GM23338 (cell line): ENCODE measurements around the gene SUGCT.

ENCODE experiments used
- CREB1 ChIP-seq: fragments of 250-450 bp; sonication (Bioruptor Pico); IDR thresholded peaks from 2 replicates; pipeline ENCODE4 v1.5.0; 2020; ENCODE audit warnings: low read depth, mild to moderate bottlenecking, moderate library complexity
- EZH2 ChIP-seq: fragments of 200-600 bp; sonication (generic); IDR thresholded peaks from one replicate; pipeline ENCODE4 v1.8.0; 2017; ENCODE audit warnings: antibody characterized with exemption, mild to moderate bottlenecking, low read depth; ENCODE audit not compliant: unreplicated experiment
- EZH2phosphoT487 ChIP-seq: fragments of 200-600 bp; sonication (generic); IDR thresholded peaks from one replicate; pipeline ENCODE4 v1.8.1; 2018; ENCODE audit warnings: antibody characterized with exemption; ENCODE audit not compliant: unreplicated experiment
- JUNB ChIP-seq: IDR thresholded peaks from one replicate; pipeline ENCODE4 v1.6.1; 2016; ENCODE audit warnings: antibody characterized with exemption; ENCODE audit not compliant: unreplicated experiment
- NANOG ChIP-seq: IDR thresholded peaks from 2 replicates; pipeline ENCODE4 v1.6.1; 2016; ENCODE audit warnings: antibody characterized with exemption, borderline replicate concordance
- POLR2AphosphoS5 ChIP-seq: IDR thresholded peaks from 2 replicates; pipeline ENCODE4 v1.6.1; 2016; ENCODE audit warnings: antibody characterized with exemption, low read depth
- ZNF114 ChIP-seq: fragments of 250-450 bp; sonication (Bioruptor Pico); IDR thresholded peaks from 2 replicates; pipeline ENCODE4 v1.5.0; 2020; ENCODE audit warnings: mild to moderate bottlenecking, moderate library complexity
- ZNF331 ChIP-seq: fragments of 250-450 bp; sonication (Bioruptor Pico); IDR thresholded peaks from 2 replicates; pipeline ENCODE4 v1.5.0; 2020; ENCODE audit warnings: low read depth, mild to moderate bottlenecking, moderate library complexity
- TF ChIP-seq, protein P1 (sequence below), 2 experiments: fragments of 200-600 bp in 1 of 2; sonication (generic) in 1 of 2; conservative IDR thresholded peaks; 2 replicates each; pipeline versions ENCODE4 v1.5.1 to v1.6.1; 2016 to 2017; ENCODE audit warnings: antibody characterized with exemption in 2 of 2, low read depth in 2 of 2, mild to moderate bottlenecking in 2 of 2, moderate library complexity in 1 of 2
- TF ChIP-seq, protein P2 (sequence below): IDR thresholded peaks from one replicate; pipeline ENCODE4 v1.6.1; 2018; ENCODE audit warnings: antibody characterized with exemption; ENCODE audit not compliant: unreplicated experiment

DNA sequence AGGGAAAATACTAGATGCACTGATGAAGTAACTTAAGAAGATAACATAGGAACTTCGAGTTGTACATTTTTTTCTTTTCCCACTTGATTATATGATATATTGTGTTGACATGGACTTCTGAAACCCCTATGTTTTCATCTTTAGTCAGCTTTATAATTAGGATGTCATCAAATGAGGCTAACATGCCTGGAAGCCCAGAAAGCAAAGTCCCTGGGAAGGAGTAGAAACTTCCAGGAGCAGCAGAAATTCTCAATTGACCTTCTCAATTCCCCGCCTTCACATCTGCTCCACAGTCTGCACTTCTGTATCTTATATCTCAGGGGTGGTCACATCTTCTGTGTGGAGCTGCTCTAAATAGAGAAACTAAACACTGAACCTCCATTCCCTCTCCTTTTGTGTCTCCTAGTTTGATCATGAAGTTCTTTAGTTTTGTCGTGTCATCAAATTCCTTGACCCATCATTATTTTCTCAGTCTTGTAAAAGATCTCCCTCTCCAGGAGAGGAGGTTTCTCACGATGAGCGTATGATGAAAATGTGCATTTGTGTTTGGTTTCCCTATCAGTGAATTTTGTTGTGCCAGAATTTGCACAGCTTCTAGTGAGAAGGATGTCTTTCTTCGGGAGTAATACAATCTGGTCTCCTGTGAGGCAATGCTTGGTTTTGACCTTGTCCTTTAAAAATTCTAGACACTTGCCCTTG, 303.3 kb downstream of the SUGCT start:
- TF ChIP-seq, protein P1, sequence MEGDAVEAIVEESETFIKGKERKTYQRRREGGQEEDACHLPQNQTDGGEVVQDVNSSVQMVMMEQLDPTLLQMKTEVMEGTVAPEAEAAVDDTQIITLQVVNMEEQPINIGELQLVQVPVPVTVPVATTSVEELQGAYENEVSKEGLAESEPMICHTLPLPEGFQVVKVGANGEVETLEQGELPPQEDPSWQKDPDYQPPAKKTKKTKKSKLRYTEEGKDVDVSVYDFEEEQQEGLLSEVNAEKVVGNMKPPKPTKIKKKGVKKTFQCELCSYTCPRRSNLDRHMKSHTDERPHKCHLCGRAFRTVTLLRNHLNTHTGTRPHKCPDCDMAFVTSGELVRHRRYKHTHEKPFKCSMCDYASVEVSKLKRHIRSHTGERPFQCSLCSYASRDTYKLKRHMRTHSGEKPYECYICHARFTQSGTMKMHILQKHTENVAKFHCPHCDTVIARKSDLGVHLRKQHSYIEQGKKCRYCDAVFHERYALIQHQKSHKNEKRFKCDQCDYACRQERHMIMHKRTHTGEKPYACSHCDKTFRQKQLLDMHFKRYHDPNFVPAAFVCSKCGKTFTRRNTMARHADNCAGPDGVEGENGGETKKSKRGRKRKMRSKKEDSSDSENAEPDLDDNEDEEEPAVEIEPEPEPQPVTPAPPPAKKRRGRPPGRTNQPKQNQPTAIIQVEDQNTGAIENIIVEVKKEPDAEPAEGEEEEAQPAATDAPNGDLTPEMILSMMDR (conservative IDR thresholded peaks at IDR 0.05; ENCODE audit: low read depth in 2 of 2), result no peak
- TF ChIP-seq ZNF114 (no peak), ZNF331 (CRISPR knock-in tag) (no peak), EZH2phosphoT487 (no peak), CREB1 (no peak), JUNB (no peak), NANOG (no peak), POLR2AphosphoS5 (no peak), EZH2 (no peak)
- TF ChIP-seq, protein P2, sequence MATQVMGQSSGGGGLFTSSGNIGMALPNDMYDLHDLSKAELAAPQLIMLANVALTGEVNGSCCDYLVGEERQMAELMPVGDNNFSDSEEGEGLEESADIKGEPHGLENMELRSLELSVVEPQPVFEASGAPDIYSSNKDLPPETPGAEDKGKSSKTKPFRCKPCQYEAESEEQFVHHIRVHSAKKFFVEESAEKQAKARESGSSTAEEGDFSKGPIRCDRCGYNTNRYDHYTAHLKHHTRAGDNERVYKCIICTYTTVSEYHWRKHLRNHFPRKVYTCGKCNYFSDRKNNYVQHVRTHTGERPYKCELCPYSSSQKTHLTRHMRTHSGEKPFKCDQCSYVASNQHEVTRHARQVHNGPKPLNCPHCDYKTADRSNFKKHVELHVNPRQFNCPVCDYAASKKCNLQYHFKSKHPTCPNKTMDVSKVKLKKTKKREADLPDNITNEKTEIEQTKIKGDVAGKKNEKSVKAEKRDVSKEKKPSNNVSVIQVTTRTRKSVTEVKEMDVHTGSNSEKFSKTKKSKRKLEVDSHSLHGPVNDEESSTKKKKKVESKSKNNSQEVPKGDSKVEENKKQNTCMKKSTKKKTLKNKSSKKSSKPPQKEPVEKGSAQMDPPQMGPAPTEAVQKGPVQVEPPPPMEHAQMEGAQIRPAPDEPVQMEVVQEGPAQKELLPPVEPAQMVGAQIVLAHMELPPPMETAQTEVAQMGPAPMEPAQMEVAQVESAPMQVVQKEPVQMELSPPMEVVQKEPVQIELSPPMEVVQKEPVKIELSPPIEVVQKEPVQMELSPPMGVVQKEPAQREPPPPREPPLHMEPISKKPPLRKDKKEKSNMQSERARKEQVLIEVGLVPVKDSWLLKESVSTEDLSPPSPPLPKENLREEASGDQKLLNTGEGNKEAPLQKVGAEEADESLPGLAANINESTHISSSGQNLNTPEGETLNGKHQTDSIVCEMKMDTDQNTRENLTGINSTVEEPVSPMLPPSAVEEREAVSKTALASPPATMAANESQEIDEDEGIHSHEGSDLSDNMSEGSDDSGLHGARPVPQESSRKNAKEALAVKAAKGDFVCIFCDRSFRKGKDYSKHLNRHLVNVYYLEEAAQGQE, result no peak
